A673 (cell line): ENCODE results near the gene TMOD2.

Experiments
- CTCF ChIP-seq: fragments of 300-800, 200-600 bp; sonication (generic); conservative IDR thresholded peaks from 2 replicates; pipeline ENCODE4 v1.5.1; 2017; ENCODE audit warnings: low read depth, mild to moderate bottlenecking, antibody characterized with exemption, low read length, moderate library complexity, mixed read lengths
- EZH2 ChIP-seq: fragments of 200-600 bp; sonication (generic); IDR thresholded peaks from 2 replicates; pipeline ENCODE4 v1.6.1; 2017; ENCODE audit warnings: borderline replicate concordance, low read depth, mild to moderate bottlenecking, mixed read lengths, antibody characterized with exemption, low read length; ENCODE audit not compliant: poor library complexity, severe bottlenecking

GRCh38 chr15:51863131-51863530 lies 111.7 kb downstream of the TMOD2 start:
- TF ChIP-seq CTCF (no peak), EZH2 (no peak)
